Measurements from ENCODE around the gene ANKRD31.

DNA sequence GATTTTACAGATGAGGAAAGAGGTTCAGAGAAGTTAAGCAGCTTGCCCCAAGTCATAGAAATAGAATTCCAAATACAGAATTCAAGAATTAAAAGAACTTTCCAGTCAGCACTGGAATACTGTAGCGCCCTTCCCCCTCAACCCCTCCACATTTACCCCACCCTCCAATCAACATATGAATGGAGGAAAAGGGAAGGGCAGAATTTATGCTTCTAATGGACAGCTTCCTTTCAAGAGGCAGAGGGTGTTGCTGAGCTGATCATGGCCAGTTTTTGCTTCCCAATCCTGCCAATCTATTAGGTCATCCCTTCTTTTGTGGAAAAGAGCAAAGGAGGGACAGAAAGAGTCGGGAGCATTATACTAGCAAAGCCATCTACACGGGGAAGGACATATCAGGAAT lies 39.1 kb upstream of the ANKRD31 start:
- TF ChIP-seq, protein P1, sequence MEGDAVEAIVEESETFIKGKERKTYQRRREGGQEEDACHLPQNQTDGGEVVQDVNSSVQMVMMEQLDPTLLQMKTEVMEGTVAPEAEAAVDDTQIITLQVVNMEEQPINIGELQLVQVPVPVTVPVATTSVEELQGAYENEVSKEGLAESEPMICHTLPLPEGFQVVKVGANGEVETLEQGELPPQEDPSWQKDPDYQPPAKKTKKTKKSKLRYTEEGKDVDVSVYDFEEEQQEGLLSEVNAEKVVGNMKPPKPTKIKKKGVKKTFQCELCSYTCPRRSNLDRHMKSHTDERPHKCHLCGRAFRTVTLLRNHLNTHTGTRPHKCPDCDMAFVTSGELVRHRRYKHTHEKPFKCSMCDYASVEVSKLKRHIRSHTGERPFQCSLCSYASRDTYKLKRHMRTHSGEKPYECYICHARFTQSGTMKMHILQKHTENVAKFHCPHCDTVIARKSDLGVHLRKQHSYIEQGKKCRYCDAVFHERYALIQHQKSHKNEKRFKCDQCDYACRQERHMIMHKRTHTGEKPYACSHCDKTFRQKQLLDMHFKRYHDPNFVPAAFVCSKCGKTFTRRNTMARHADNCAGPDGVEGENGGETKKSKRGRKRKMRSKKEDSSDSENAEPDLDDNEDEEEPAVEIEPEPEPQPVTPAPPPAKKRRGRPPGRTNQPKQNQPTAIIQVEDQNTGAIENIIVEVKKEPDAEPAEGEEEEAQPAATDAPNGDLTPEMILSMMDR (IDR thresholded peaks at IDR 0.05), result no peak
- TF ChIP-seq POLR2A (IDR thresholded peaks at IDR 0.05), result no peak

Data from vagina (tissue), 2 donors.